ENCODE measurements around the gene OBP2A.

GRCh38 chr9:135502873-135503321 is 43.0 kb upstream of the OBP2A start:
- TF ChIP-seq CTCF (IDR thresholded peaks at IDR 0.05; ENCODE audit: insufficient read depth, low read depth, low read length) (no peak), EZH2 (IDR thresholded peaks at IDR 0.05; ENCODE audit: insufficient read depth, low read length) (no peak)
